ENCODE measurements around the gene HARBI1. TPM values are rescaled to one million over a fixed set of nuclear protein-coding genes. Genes with fewer than 3 reads are reported as not detected.

The HARBI1 gene
- total and polyA plus RNA-seq, 2 of the 4 experiments (the other 2 are of a cell fraction): 2.7 to 5.2 TPM

GRCh38 chr11:46658259-46658658 lies 41.2 kb upstream of the HARBI1 start:
- Histone ChIP-seq H3K4me3 (ENCODE audit: insufficient read depth, low read depth, low read length) (no peak overlapping the region), H2BK120ac (ENCODE audit: low read depth, low read length) (0 out of 2 replicates have a peak overlapping the region, but pooled peaks have one; percentile 39), H3K23ac (ENCODE audit: low read depth, low read length) (no peak overlapping the region), H3K4me1 (ENCODE audit: control insufficient read depth, insufficient read depth, low read length) (peaks cover 8% of the 10 kb centered on the region), H3K56ac (ENCODE audit: extremely low read depth, insufficient read depth, low read length) (no peak overlapping the region), H3K9ac (ENCODE audit: low read depth, low read length) (no peak overlapping the region), H3K36me3 (ENCODE audit: control insufficient read depth, insufficient read depth, low read length) (peaks cover 23% of the 10 kb centered on the region), H2AK5ac (ENCODE audit: low read depth, low read length) (no peak overlapping the region), H3K9me3 (ENCODE audit: control insufficient read depth, insufficient read depth, low read length) (no peaks in the 10 kb centered on the region), H3K79me1 (ENCODE audit: low read depth in 1 of 2, low read length in 2 of 2) (0 out of 4 replicates have a peak, but pooled peaks cover 0 to 3% of the 10 kb centered on the region in 2 experiments), H4K91ac (ENCODE audit: insufficient read depth, low read depth, low read length) (no peak overlapping the region), H2BK5ac (ENCODE audit: low read depth, low read length, poor library complexity, severe bottlenecking) (peak overlapping the region; percentile 89), H4K20me1 (ENCODE audit: insufficient read depth, low read length) (no peaks in the 10 kb centered on the region), H3K18ac (ENCODE audit: low read depth, low read length) (peak overlapping the region; percentile 38; the same call in 1 of the 2 replicates), H2BK20ac (ENCODE audit: low read depth, low read length) (peak overlapping the region; percentile 10; the same call in 1 of the 2 replicates), H2AK9ac (replicated peaks; ENCODE audit: low read depth, low read length, poor library complexity) (no peak overlapping the region), H2BK15ac (ENCODE audit: low read depth, low read length) (no peak overlapping the region), H3K14ac (replicated peaks; ENCODE audit: low read depth, low read length) (no peak overlapping the region), H3K27ac (ENCODE audit: insufficient read depth, low read length) (peak overlapping the region; percentile 18; the same call in 1 of the 2 replicates), H4K8ac (ENCODE audit: low read depth in 2 of 2, low read length in 2 of 2) (peak overlapping the region in 1 of 2 experiments; percentile 61; a peak in 1 of 4 replicates), H3K9me1 (ENCODE audit: insufficient read depth, low read length) (peaks cover under 1% of the 10 kb centered on the region; the same call in 1 of the 2 replicates), H4K5ac (ENCODE audit: low read depth, low read length) (0 out of 2 replicates have a peak overlapping the region, but pooled peaks have one; percentile 1), H3K4me2 (ENCODE audit: low read depth, low read length) (no peak overlapping the region), H3K27me3 (ENCODE audit: control insufficient read depth, insufficient read depth, low read length) (no peaks in the 10 kb centered on the region), H2AFZ (replicated peaks; ENCODE audit: low read length, poor library complexity) (no peak overlapping the region), H3K4ac (ENCODE audit: low read depth, low read length) (no peak overlapping the region; the same call in 1 of the 2 replicates)
- POLR2A ChIA-PET (ENCODE audit: unreplicated experiment): no interaction called here
- in situ Hi-C loops (cut with MboI; ENCODE audit: low sequenced_read_pairs) (no loop called here), intact Hi-C loops (cut with micrococcal nuclease) (no loop called here), dilution Hi-C loops (cut with HindIII; ENCODE audit: low sequenced_read_pairs, unreplicated experiment) (no loop called here)
- peak; percentile 70 for ATAC-seq (ENCODE audit: low read depth)
- TF ChIP-seq RFX5 (IDR thresholded peaks at IDR 0.05; ENCODE audit: low read depth, low read length) (no peak), CEBPB (IDR thresholded peaks at IDR 0.05; ENCODE audit: low read depth, low read length) (peak; percentile 89)
- peak; percentile 81 for DNase-seq
- no TSS peak for BruUV-seq (replicated peaks)
- 40% methylated on average over 1 of the region's 4 CpGs; no CpG with 5 or more reads in 1 of the 2 experiments for whole genome bisulfite sequencing, 2 experiments (ENCODE audit: extremely low coverage in 2 of 2, insufficient read length in 1 of 2)
- CTCF ChIA-PET: no interaction called here

All from IMR-90 (cell line).